Measurements from ENCODE around the gene ABLIM1.
A peak's percentile ranks its signal among the peaks of the same experiment; 100 is the strongest.

ABLIM1 gene

GRCh38 chr10:114542373-114542772 lies 115.7 kb downstream of the ABLIM1 start:
- no peak for DNase-seq

GRCh38 chr10:114541797-114542160 lies 116.3 kb downstream of the ABLIM1 start:
- DNase-seq = no peak

DNA sequence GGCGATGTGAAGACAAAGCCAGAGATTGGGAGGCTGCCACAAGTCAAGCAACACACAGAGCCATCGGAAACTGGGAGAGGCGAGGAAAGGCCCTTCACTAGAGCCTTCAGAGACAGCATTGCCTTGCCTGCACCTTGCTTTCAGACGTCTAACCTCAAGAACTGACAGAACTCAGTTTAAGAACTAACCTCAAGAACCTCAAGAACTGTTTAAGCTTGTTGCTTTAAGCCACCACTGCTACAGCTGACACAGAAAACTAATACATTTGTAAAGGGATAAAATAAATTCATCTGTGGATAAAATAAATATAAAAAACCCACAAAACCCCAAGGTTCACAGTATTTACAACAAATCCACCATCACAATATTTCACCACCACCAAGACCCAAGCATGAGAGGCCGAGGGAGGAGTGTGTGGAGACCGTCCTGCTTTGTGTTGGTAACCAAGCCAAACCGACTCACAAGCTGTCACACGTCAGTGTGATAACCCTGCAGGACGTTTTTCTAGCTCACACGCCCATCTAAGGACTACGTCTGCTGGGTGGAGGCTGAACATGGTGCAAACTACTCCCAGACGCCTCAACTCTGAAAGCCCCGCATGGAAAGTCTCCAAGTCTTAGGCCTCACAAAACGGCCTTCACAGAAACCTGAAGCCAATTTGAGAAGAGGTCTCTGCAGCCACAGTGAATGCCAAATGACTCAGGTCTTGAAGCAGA lies 116.8 kb downstream of the ABLIM1 start:
- DNase-seq = peak; percentile 70

DNA sequence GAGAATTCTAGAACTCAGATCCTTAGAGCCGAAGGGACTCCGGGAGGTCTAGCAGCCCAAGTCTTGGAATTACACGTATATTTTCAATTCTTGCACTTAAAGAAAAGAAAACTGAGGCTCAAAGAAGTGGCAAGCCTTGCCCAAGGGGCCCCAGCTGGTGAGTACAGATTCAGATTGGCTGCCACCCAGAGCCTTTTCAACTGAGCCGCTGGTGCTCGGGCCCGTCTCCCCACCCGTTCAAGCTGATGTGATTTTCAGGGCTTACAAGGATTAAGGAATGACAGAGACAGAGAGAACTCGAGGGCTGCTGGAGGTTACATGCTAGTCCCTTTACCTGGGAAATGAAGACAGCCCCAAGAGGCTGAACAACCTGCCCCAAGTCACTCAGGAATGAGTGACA lies 117.8 kb downstream of the ABLIM1 start:
- DNase-seq = no peak

DNA sequence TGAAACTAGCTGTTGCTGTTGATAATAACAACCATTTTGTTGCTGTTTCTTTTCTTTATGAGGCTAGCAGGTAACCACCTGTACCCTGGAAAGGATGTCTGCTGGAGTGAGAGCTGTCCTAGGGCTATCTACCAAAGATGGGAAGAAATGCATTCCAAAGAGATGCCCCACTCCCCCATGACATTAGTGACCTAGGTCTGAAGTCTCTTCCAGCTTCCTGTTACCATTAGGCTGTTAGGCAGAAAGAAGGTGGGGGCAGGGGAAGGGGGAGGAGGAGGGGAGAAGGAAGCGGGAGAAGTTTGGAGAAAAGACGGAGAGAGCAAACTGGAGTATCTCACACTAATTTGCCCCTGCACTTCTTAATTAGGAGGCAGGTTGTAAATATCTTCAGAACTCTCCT lies 118.5 kb downstream of the ABLIM1 start:
- no peak for DNase-seq

DNA sequence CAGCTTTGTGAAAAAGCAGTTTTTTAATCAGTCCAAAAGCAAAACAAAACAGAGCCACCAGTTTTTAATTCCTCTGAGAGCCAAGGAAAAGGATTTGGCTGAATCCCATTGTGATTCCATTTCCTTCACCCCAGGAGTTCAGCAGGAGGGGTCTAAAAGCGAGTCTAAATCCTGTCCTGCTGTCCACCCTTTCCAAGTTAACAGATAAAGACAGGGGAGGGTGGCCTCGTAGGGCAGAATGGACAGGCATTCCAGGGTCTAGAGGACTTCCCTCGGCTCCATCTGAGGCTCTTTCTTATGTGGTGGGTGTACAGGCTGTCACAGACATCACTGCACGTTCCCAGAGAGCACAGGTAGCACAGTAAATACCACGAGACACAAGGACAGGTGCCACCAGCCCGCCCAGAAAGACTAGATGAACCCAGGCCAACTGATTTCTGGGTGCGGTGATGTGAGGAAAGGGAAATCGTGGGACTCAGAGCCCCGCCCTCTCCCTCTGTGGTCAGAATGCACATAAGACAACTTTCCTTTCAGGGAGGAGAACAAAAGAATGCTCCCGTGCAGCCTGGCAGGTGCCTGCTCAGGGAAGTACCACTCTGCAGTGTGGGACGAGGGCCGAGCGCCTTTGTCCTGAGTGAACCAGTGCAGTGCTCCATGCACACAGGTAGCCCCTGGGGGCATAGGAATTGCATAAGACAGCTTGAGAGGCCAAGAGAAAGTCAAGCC lies 119.7 kb downstream of the ABLIM1 start:
- peak; percentile 50 for DNase-seq

DNA sequence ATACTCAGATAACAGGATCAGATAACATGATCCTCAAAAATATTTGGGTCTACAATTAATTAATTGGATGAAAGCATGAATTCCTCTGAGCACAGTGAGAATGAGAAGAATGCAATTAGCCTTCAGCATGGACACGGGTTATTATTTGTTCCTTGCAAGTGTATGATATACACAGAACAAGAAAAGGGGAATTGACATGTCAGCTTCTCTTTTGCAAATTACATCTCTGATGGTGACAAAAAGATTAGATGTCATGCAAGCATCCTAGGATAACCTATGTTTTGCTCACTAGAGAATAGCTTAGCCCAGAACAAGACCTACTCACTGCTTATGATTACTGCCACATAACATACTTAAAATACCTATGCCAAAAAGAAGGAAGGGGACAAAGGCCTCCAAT lies 120.3 kb downstream of the ABLIM1 start:
- no peak for DNase-seq

- DNase-seq = no peak
Measured at GRCh38 chr10:114534571-114534981, 123.5 kb downstream of the ABLIM1 start.

- no peak for DNase-seq
Measured at GRCh38 chr10:114532226-114532625, 125.8 kb downstream of the ABLIM1 start.

DNA sequence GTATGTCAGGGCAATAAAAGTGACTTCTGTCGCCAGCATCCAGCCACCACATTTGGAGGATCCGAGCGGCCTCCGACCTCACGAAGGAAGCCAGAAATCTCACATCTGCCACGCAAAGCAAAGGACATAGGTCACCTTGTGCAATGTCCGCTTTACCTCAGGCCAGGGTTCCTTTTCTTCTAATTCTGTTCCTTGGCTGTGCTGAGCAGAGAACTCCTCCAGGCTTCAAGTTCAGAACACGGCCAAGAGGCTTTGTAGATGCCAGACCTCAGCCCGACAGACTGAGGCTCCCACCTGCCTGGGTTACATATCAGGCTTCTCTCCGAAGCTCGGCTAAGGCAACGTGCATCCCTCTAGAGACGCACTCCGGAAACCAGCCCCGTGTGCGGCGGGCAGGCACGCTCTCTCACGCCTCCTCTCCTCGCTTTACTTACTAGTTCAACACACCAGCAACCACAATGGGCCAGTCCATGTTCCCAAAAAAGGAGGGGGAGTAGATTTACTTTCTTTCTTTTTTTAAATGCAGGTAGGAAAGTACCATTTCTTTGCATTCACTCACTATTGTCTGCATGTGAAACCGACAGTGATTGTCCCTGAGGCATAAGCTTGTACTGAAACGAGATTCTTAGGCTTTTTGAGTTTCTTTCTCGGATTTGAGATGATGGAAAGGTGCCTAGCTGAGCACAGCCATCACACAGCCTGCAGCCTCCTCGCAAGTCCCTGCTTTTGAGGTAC lies 131.4 kb downstream of the ABLIM1 start:
- peak; percentile 83 for DNase-seq

- no peak for DNase-seq
Measured at GRCh38 chr10:114526126-114526503, 132.0 kb downstream of the ABLIM1 start.

- DNase-seq = no peak
Measured at GRCh38 chr10:114525368-114525949, 132.6 kb downstream of the ABLIM1 start.

GRCh38 chr10:114523876-114524275 lies 134.2 kb downstream of the ABLIM1 start:
- DNase-seq = no peak

DNA sequence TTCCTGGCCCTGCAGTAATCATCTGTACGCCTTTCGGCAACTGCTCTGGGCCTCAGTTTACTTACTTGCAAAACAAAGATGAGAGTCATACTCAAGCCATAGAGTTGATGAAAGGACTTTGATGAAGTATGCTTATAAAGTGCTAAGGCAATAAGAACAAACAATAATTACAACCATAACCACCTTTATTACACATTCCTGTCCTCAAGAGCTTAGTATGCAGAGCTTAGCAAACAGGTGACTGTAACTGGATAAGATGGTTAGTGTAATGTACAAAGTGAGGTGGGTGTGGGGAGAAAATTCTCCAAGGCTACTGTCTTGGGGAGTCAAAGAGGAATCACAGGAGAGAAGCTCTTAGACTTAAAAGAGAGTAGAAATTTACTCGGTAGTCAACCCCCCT lies 136.8 kb downstream of the ABLIM1 start:
- no peak for DNase-seq

GRCh38 chr10:114520453-114520852 lies 137.6 kb downstream of the ABLIM1 start:
- DNase-seq = no peak

DNA sequence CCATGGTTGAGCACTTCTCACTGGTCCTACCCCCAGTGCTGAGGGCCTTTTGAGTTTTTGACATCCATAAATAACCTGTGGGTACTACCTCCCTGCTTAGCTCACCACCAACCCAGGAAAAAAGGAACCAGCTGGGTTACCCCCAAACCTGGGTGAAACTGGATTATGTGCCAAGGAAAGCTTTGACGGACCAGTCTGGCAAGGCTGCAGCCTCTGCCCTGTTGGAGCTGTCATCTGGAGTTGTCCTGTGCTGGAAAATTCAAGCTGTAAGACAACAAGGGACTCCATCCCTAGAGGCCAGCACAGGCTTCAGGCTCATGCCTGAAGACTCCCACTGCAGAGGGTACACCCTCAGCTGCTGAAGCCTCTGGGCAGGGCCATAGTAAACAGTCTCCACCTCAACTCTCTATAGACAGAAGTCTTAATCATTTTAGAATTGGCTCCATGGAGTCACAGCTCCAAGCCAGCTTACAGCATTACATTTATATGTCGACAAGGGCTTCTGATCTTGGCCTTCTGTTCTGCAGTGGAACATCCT lies 138.2 kb downstream of the ABLIM1 start:
- DNase-seq = no peak

- DNase-seq = no peak
Measured at GRCh38 chr10:114519306-114519669, 138.8 kb downstream of the ABLIM1 start.

DNA sequence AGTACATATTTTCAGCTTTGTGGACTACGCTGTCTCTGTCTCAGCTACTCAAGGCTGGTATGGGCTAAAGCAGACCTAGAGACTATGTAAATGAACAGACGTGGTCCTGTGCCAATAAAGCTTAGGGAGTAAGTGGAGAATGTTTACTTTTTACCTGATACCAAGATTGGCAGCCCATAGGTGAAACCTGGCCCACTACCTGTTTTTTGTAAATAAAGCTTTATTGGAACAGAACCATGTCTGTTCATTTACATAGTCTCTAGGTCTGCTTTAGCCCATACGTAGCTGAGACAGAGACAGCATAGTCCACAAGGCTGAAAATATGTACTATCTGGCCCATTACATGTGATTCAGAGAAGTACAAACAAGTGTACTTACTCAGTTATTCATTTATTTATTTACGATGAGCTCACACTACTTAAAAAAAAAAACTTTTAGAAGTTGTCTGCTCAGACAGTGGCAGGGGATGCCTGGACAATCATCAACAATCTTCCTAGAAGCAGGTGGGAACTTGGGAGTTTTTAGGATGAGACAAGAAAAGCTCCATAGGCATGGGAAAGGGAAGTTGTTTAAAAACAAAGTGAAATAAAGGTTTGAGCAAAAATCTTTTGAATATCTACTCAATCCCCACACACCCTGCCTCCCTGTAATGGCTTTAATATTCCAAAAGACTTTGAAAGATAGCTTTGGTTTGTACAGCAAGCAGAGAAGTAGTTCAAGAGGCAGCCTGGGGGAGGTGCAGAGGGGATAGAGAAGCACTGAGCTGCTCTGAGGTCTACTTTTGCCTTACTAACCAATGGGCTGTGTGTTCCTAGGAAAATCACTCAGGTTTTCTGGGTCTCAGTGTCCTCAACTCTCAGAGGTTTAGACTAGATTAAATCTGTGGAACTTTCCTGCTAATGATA lies 139.4 kb downstream of the ABLIM1 start:
- no peak for DNase-seq

DNA sequence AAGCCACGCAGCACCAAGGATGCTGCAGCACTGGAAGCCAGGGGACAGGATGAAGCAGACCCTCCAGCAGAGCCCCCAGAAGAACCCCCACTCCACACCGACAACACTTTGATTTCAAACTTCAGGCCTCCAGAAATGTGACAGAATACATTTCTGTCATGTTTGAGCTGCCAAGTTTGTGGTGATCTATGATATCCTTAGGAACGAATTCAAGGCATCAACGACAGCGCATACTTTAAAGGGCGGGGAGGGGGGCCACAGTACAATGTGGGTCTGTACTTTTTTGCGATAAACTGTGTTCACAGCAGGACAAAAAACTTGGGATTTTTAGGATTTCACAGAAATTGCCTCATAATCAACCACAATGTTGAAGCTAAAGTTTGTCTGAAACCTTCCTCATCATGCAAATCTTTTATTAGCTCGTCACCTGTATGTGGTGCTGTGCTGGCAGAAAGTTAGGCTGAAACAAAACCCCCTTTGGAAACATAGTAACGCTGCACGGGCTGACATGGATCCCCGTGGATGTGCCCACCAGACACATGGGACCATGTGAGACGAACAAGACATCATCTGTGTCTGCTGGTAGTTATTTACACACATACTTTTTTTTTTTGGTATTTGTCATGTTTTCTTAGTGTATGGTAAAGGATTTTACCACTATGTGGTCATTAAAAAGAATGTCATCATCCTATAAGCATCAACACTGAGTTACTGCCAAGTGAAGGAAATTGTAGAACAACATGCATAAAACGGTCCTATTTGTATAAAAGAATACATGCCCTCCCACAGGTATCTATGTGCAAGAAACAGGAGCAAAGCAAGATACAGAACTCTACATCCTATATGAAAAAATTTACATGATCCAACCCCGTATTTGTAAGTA lies 140.5 kb downstream of the ABLIM1 start:
- DNase-seq = no peak

DNA sequence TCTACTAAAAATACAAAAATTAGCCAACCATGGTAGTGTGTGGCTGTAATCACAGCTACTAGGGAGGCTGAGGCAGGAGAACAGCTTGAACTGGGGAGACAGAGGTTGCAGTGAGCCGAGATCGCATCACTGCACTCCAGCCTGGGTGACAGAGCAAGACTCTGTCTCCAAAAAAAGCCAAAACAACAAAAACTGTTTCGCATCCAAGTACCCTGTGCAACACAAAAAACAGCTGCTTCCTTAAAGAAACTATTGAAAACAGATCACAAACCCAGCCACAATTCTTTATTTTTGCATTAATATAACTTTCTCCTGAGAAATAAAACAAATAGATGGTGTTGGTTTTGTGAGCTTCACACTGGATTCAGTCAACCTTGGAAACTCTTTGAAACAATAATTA lies 141.7 kb downstream of the ABLIM1 start:
- no peak for DNase-seq

DNA sequence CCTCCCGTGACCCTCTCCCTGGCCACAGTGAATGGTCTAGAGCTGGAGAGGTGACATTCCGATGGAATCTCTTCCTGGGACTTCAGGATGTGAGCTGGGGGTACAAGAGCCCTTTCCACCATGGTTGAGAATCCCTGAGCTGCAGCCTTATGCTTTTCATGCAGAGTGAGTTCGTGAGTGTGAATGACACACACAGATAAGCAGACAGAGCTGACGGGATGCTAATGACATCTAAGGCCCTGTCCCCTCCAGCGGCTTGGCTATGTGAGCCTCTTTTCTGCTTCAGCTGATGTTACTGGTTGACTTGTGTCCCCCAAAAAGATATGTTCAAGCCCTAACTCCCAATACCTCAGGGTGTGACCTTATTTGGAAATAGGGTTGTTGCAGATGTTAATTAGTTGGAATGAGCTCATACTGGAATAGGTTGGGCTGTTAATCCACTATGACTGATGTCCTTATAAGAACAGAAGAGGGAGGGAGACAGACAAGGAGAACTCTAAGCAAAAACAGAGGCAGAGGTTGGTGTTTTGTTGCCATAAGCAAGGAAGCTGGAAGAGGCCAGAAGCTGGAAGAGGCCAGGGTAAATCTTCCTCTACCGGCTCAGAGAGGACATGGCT lies 142.7 kb downstream of the ABLIM1 start:
- DNase-seq = no peak

Data from activated CD8-positive, alpha-beta memory T cell treated with anti-CD3 and anti-CD28 coated beads, Interleukin-2, amount 50 U/mL, for 4 hours (primary cell).